ENCODE results near the gene EFCAB12. TPM values are rescaled to one million over a fixed set of nuclear protein-coding genes. Genes with fewer than 3 reads are reported as not detected.

EFCAB12 gene
- total and polyA plus RNA-seq, 2 experiments from 2014 or later = 0.19 to 0.20 TPM

DNA sequence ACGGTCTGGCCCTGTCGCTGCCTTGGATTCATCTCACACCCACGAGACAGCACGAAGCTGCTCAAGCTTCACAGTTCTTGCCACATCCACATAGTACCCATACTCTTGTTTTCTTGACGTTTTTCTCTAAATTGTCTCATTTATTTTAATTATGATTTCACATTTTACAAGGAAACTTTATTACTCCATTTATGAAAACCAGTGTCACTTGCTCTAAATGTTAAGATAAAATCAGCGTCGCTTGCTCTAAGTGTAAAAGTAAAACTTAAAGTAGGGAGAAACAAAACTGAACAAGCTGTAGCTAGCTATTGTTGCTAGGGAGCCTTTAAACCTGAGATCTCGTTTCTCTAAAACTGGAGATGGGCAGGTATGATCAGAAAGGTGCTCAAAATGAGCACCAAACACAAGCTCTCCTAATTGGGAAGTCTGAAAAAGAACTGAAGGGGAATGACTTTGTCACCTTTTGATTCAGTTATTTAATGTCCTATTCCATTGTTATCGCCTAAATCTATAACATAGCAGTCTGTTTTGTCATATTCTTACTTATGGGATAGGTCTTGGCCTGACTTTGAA lies 12.3 kb upstream of the EFCAB12 start:
- H3K79me2 ChIP-seq = peaks cover 69% of the 10 kb centered on the region
- no peaks in the 10 kb centered on the region for H3K27me3 ChIP-seq
- TF ChIP-seq, protein P1, sequence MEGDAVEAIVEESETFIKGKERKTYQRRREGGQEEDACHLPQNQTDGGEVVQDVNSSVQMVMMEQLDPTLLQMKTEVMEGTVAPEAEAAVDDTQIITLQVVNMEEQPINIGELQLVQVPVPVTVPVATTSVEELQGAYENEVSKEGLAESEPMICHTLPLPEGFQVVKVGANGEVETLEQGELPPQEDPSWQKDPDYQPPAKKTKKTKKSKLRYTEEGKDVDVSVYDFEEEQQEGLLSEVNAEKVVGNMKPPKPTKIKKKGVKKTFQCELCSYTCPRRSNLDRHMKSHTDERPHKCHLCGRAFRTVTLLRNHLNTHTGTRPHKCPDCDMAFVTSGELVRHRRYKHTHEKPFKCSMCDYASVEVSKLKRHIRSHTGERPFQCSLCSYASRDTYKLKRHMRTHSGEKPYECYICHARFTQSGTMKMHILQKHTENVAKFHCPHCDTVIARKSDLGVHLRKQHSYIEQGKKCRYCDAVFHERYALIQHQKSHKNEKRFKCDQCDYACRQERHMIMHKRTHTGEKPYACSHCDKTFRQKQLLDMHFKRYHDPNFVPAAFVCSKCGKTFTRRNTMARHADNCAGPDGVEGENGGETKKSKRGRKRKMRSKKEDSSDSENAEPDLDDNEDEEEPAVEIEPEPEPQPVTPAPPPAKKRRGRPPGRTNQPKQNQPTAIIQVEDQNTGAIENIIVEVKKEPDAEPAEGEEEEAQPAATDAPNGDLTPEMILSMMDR (IDR thresholded peaks at IDR 0.05; ENCODE audit: poor library complexity) = no peak
- TF ChIP-seq EZH2phosphoT487 (IDR thresholded peaks at IDR 0.05; ENCODE audit: low read depth, severe bottlenecking, unreplicated experiment) (no peak), EZH2 (IDR thresholded peaks at IDR 0.05; ENCODE audit: borderline replicate concordance) (no peak)
- no peaks in the 10 kb centered on the region for H4K20me1 ChIP-seq (ENCODE audit: insufficient read depth, poor library complexity, severe bottlenecking)
- no peak for DNase-seq (ENCODE audit: low spot score)
- peak overlapping the region; percentile 26 for H3K4me3 ChIP-seq
- H3K36me3 ChIP-seq (replicated peaks; ENCODE audit: insufficient read depth, low read depth) = no peaks in the 10 kb centered on the region
- H3K9me3 ChIP-seq (ENCODE audit: low read depth) = no peaks in the 10 kb centered on the region
- peak overlapping the region; percentile 82 for H3K4me2 ChIP-seq
- WGBS (ENCODE audit: low lambda C conversion rate, missing lambda C conversion rate) = 12% methylated on average over 9 of the region's 9 CpGs
- H2AFZ ChIP-seq = peak overlapping the region; percentile 38
- no peaks in the 10 kb centered on the region for H3K9me2 ChIP-seq (replicated peaks; ENCODE audit: insufficient read depth)
- peak overlapping the region; percentile 78 for H3K27ac ChIP-seq
- H3K4me1 ChIP-seq (ENCODE audit: insufficient read depth) = peaks cover 13% of the 10 kb centered on the region

DNA sequence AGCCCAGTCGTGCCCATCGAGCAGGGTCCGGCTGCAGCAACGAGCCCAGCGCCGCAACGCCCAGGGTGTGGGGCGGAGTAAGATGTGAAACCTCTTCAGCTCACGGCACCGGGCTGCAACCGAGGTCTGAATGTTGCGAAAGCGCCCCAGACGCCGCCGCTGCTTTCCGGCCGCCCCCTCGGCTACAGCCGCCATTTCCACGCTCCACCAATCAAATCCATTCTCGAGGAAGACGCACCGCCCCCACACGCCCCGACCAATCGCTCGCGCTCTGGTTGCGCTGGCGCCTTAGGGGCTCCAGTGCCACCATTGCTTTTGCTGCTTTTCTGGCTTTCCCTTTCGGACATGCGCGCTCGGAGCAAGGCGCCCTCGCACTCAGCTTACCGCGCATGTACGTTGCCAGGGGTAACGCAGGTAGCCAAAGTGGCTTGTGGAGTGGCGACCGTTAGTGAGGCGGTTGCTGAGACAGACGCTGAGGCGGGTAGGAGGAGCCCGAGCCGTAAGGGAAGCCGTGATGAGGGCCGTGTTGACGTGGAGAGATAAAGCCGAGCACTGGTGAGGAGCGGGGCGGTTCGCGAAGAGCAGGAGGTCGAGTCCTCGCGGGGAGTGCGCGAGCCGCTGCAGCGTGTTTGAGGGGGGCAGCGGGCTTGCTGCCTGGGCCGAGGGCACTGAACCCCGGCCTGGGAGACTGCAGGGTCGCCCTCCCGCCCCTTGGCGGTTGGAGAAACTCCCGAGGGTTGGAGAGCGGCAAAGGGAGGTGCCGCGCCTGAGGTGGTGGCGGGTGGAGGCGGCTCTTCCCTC lies 11.6 kb upstream of the EFCAB12 start, which contains the start of the genes IFT122 and MBD4:
IFT122 (plus strand) TSS at position 408 of the 801 bp plus-strand sequence; CDS start at position 515, 107 bp downstream.
MBD4 (minus strand) TSS at position 132 of the 801 bp plus-strand sequence; CDS start at position 17, 115 bp downstream.
- H3K9me3 ChIP-seq (ENCODE audit: low read depth) = no peaks in the 10 kb centered on the region
- no peak for TF ChIP-seq EZH2phosphoT487 (IDR thresholded peaks at IDR 0.05; ENCODE audit: low read depth, severe bottlenecking, unreplicated experiment)
- no peak for TF ChIP-seq EZH2 (IDR thresholded peaks at IDR 0.05; ENCODE audit: borderline replicate concordance)
- TF ChIP-seq, protein P1 (IDR thresholded peaks at IDR 0.05; ENCODE audit: poor library complexity) = no peak
- DNase-seq (ENCODE audit: low spot score) = peak; percentile 99
- no peaks in the 10 kb centered on the region for H3K27me3 ChIP-seq
- peaks cover 74% of the 10 kb centered on the region for H3K79me2 ChIP-seq
- H3K27ac ChIP-seq = peak within 1 kb of the TSS; percentile 79
- peaks cover 13% of the 10 kb centered on the region for H3K4me1 ChIP-seq (ENCODE audit: insufficient read depth)
- WGBS (ENCODE audit: low lambda C conversion rate, missing lambda C conversion rate) = 2% methylated on average over 68 of the region's 75 CpGs
- H3K4me3 ChIP-seq = peak within 1 kb of the TSS; percentile 44
- no peaks in the 10 kb centered on the region for H3K36me3 ChIP-seq (replicated peaks; ENCODE audit: insufficient read depth, low read depth)
- H3K9me2 ChIP-seq (replicated peaks; ENCODE audit: insufficient read depth) = no peaks in the 10 kb centered on the region
- H3K4me2 ChIP-seq = peak within 1 kb of the TSS; percentile 82
- H2AFZ ChIP-seq = peak within 1 kb of the TSS; percentile 51
- no peaks in the 10 kb centered on the region for H4K20me1 ChIP-seq (ENCODE audit: insufficient read depth, poor library complexity, severe bottlenecking)

DNA sequence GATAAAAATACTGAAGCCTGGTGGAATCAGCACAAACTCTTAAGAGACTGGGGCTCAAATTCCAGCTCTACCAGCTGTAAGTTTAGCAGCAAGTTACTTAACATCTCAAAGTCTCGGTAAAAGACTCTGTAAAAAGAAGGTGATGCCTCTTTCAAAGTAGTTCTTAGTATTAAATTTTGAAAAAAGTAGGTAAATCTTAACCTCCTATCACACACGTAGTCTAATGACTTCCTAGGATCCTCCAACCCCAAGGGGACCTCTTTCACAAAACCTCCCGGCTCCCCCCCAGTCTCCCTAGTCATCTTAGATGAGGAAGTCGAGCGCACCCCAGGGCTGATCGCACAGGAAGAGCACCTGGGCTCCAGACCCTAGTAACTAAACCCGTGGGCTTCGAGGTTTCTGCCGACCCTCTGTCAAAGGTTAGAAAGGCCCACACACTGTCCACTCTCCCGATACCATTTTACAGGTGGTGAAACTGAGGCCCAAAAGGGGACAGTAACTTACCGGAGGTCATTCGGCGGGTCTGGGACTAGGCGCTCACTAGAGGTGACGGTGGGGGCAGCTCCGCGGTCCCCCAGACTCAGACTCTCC lies 10.9 kb upstream of the EFCAB12 start:
- Histone ChIP-seq H3K27ac (peak overlapping the region; percentile 79), H3K9me2 (replicated peaks; ENCODE audit: insufficient read depth) (no peaks in the 10 kb centered on the region), H2AFZ (peak overlapping the region; percentile 51), H3K27me3 (no peaks in the 10 kb centered on the region), H4K20me1 (ENCODE audit: insufficient read depth, poor library complexity, severe bottlenecking) (no peaks in the 10 kb centered on the region), H3K4me1 (ENCODE audit: insufficient read depth) (peaks cover 13% of the 10 kb centered on the region), H3K36me3 (replicated peaks; ENCODE audit: insufficient read depth, low read depth) (no peaks in the 10 kb centered on the region), H3K4me2 (peak overlapping the region; percentile 80), H3K4me3 (peak overlapping the region; percentile 44), H3K79me2 (peaks cover 77% of the 10 kb centered on the region), H3K9me3 (ENCODE audit: low read depth) (no peaks in the 10 kb centered on the region)
- TF ChIP-seq, protein P1 (IDR thresholded peaks at IDR 0.05; ENCODE audit: poor library complexity) = no peak
- TF ChIP-seq EZH2phosphoT487 (IDR thresholded peaks at IDR 0.05; ENCODE audit: low read depth, severe bottlenecking, unreplicated experiment) (no peak), EZH2 (IDR thresholded peaks at IDR 0.05; ENCODE audit: borderline replicate concordance) (no peak)
- WGBS (ENCODE audit: low lambda C conversion rate, missing lambda C conversion rate) = 1% methylated on average over 15 of the region's 17 CpGs
- peak; percentile 65 for DNase-seq (ENCODE audit: low spot score)
